ENCODE results near the gene EP400.

The EP400 gene

DNA sequence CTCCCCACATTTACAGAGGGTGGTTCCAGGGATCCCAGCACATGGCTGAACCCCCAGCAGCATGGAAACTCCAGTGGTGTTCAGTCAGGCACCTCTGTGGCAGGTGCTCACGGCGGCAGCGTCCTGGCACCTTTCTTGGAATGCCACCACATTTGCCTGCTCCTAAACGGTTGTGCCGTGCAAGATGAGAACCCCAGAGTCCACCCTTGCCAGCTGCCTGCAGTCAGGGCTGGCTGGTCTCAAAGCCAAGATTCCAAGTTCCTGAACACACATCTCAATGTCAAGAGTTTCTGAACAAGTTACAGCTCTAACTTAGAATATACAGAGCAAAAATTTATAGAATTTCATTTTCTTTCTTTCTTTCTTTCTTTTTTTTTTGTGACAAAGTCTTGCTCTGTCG lies 155.7 kb downstream of the EP400 start:
- H3K9ac ChIP-seq (ENCODE audit: low read length in 5 of 5): no peak overlapping the region
- H3K4me3 ChIP-seq (ENCODE audit: low read depth in 1 of 5, low read length in 5 of 5): no peak overlapping the region
- H3K9me3 ChIP-seq (ENCODE audit: control insufficient read depth in 5 of 5, low read length in 5 of 5): no peaks in the 10 kb centered on the region
- H3K27me3 ChIP-seq (ENCODE audit: control insufficient read depth in 5 of 5, insufficient read depth in 4 of 5, low read length in 5 of 5): no peaks in the 10 kb centered on the region
- H3K27ac ChIP-seq (ENCODE audit: low read depth, low read length): no peak overlapping the region
- H3K36me3 ChIP-seq (ENCODE audit: control insufficient read depth in 5 of 5, insufficient read depth in 5 of 5, low read length in 5 of 5): peaks cover 0 to 36% (median 27%) of the 10 kb centered on the region in 5 donors
- no peaks in the 10 kb centered on the region for H3K4me1 ChIP-seq (ENCODE audit: control insufficient read depth in 5 of 5, insufficient read depth in 5 of 5, low read length in 5 of 5)

DNA sequence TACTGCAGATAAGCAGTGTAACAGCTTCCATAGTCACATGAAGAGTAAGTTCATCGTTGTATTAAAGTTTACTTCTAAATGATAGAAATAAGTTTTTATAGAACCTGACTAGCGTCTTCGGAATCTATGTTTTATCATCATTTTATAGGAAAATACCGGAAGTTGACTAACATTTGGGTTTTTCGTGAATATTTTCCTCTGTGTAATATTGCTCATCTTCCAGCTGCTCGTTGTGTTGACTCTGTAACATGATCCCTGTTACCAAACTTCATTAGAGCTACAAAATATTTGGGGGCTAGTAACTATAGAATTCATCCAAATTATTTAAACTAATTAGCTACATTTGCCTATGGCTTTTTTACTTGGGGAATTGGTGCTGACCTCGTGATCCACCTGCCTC lies 157.2 kb downstream of the EP400 start:
- H3K27me3 ChIP-seq (ENCODE audit: control insufficient read depth in 5 of 5, insufficient read depth in 4 of 5, low read length in 5 of 5): no peaks in the 10 kb centered on the region
- peaks cover 0 to 43% (median 33%) of the 10 kb centered on the region in 5 donors for H3K36me3 ChIP-seq (ENCODE audit: control insufficient read depth in 5 of 5, insufficient read depth in 5 of 5, low read length in 5 of 5)

DNA sequence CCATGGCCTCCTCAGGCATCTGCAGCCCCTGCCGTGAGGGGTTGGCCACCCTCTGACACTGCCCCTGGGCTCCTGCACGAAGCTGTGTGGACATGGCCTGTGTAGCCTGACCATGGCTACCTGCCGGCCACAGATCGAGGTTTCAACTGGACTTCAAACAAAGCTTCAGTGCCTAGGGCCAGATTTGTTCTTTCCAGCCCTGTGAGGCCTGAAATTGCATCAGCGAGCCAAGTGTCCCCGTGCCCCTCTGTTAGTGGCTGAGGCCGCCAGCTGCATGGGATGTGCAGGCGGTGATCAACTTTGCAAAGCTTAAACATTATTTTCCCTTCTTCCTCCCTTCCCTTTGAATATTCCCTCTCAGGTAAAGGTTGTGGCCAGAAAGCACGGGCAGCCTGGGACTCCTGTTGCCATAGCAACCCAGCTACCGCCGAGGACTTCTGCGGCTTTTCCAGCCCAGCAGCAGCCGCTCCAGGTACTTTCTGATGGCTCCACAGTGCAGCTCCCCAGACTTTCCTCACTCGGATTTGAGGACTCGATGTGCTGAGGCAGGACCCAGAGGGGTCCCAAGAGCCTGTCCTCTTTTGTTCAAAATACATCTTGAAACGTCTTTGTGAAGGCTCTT lies 158.6 kb downstream of the EP400 start:
- Histone ChIP-seq H3K9me3 (ENCODE audit: control insufficient read depth in 5 of 5, low read length in 5 of 5) (no peaks in the 10 kb centered on the region), H3K27ac (ENCODE audit: low read depth, low read length) (no peak overlapping the region), H3K27me3 (ENCODE audit: control insufficient read depth in 5 of 5, insufficient read depth in 4 of 5, low read length in 5 of 5) (no peaks in the 10 kb centered on the region), H3K4me3 (ENCODE audit: low read depth in 1 of 5, low read length in 5 of 5) (no peak overlapping the region), H3K36me3 (ENCODE audit: control insufficient read depth in 5 of 5, insufficient read depth in 5 of 5, low read length in 5 of 5) (peaks cover 0 to 46% (median 37%) of the 10 kb centered on the region in 5 donors), H3K9ac (ENCODE audit: low read length in 5 of 5) (no peak overlapping the region), H3K4me1 (ENCODE audit: control insufficient read depth in 5 of 5, insufficient read depth in 5 of 5, low read length in 5 of 5) (no peaks in the 10 kb centered on the region)

More for the DNA sequence above, 157.2 kb downstream of the EP400 start:
- H3K9me3 ChIP-seq (ENCODE audit: control insufficient read depth in 5 of 5, low read length in 5 of 5): no peaks in the 10 kb centered on the region
- H3K9ac ChIP-seq (ENCODE audit: low read length in 5 of 5): no peak overlapping the region
- H3K27ac ChIP-seq (ENCODE audit: low read depth, low read length): no peak overlapping the region
- H3K4me3 ChIP-seq (ENCODE audit: low read depth in 1 of 5, low read length in 5 of 5): no peak overlapping the region
- no peaks in the 10 kb centered on the region for H3K4me1 ChIP-seq (ENCODE audit: control insufficient read depth in 5 of 5, insufficient read depth in 5 of 5, low read length in 5 of 5)

DNA sequence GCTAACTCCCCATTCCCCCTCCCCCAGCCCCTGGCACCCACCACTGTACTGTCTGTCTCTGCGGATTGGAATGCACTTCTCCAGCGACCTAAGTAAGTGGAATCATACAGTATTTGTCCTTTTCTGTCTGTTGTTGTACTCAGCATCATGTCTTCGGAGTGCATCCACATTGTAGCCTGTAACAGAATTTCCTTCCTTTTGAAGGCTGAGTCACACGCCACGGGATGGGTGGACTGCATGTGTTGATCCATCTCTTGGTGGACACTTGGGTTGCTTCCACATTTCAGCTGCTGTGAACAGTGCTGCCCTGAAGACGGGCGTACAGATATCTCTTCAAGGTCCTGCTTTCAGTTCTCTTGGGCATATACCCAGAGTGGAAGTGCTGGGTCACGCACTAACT lies 160.0 kb downstream of the EP400 start:
- no peak overlapping the region for H3K9ac ChIP-seq (ENCODE audit: low read length in 5 of 5)
- no peak overlapping the region for H3K4me3 ChIP-seq (ENCODE audit: low read depth in 1 of 5, low read length in 5 of 5)
- H3K4me1 ChIP-seq (ENCODE audit: control insufficient read depth in 5 of 5, insufficient read depth in 5 of 5, low read length in 5 of 5): no peaks in the 10 kb centered on the region
- no peak overlapping the region for H3K27ac ChIP-seq (ENCODE audit: low read depth, low read length)
- no peaks in the 10 kb centered on the region for H3K9me3 ChIP-seq (ENCODE audit: control insufficient read depth in 5 of 5, low read length in 5 of 5)
- H3K36me3 ChIP-seq (ENCODE audit: control insufficient read depth in 5 of 5, insufficient read depth in 5 of 5, low read length in 5 of 5): peaks cover 5 to 60% (median 46%) of the 10 kb centered on the region in 5 donors
- no peaks in the 10 kb centered on the region for H3K27me3 ChIP-seq (ENCODE audit: control insufficient read depth in 5 of 5, insufficient read depth in 4 of 5, low read length in 5 of 5)

DNA sequence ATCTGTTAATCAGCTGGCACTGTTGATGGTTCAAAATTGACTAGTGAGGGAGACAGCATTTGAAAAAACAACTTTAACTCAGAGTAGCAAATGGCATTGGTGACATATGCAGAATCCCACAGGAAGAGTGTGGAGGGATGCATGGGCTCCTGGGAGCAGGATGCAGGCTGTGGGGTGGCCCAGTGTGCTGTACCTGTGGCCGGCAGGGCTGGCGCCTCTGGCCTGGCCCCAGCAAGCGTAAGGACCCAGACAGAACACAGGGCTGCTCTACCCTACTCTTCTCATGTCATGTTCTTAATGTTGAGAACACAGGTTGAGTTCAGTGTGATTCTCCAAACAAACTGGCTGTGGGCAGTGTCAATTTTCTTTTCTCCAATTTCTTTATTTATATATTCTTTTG lies 160.9 kb downstream of the EP400 start:
- no peaks in the 10 kb centered on the region for H3K27me3 ChIP-seq (ENCODE audit: control insufficient read depth in 5 of 5, insufficient read depth in 4 of 5, low read length in 5 of 5)
- H3K27ac ChIP-seq (ENCODE audit: low read depth, low read length): no peak overlapping the region
- H3K4me3 ChIP-seq (ENCODE audit: low read depth in 1 of 5, low read length in 5 of 5): no peak overlapping the region
- no peaks in the 10 kb centered on the region for H3K9me3 ChIP-seq (ENCODE audit: control insufficient read depth in 5 of 5, low read length in 5 of 5)
- peaks cover 5 to 62% (median 48%) of the 10 kb centered on the region in 5 donors for H3K36me3 ChIP-seq (ENCODE audit: control insufficient read depth in 5 of 5, insufficient read depth in 5 of 5, low read length in 5 of 5)
- no peak overlapping the region for H3K9ac ChIP-seq (ENCODE audit: low read length in 5 of 5)
- H3K4me1 ChIP-seq (ENCODE audit: control insufficient read depth in 5 of 5, insufficient read depth in 5 of 5, low read length in 5 of 5): no peaks in the 10 kb centered on the region

DNA sequence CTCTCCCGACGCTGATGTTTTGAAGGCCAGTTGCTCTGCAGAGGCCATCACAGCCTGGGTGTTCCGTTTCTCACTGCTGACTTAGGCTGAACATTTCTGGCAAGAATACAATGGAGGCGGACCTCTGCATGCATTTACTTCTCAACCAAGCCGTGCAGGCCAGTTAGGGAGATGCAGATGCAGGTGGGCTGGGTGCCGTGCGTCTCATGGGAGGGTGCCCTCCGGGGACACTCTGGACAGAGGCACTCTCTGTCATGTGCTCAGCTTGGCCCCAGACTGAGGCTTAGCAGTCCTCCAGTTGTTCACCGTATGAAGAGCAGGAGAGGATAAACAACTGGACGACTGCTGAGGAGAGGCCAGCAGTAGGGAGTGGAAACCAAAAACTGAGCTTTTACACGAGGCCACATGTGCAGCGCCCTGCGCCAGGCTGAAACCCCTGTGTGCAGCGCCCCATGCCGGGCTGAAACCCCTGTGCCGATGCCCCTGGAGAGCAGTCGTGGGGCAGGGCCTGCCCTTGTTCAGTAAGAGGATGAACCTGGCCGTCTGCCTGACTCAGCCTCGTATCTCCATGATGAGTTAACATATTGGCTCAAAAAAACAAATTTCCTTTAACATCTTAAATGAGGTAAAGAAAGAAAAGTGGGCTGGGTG lies 162.0 kb downstream of the EP400 start:
- Histone ChIP-seq H3K36me3 (ENCODE audit: control insufficient read depth in 5 of 5, insufficient read depth in 5 of 5, low read length in 5 of 5) (peaks cover 5 to 73% (median 58%) of the 10 kb centered on the region in 5 donors), H3K27ac (ENCODE audit: low read depth, low read length) (no peak overlapping the region), H3K9ac (ENCODE audit: low read length in 5 of 5) (no peak overlapping the region), H3K9me3 (ENCODE audit: control insufficient read depth in 5 of 5, low read length in 5 of 5) (no peaks in the 10 kb centered on the region), H3K27me3 (ENCODE audit: control insufficient read depth in 5 of 5, insufficient read depth in 4 of 5, low read length in 5 of 5) (no peaks in the 10 kb centered on the region), H3K4me3 (ENCODE audit: low read depth in 1 of 5, low read length in 5 of 5) (no peak overlapping the region), H3K4me1 (ENCODE audit: control insufficient read depth in 5 of 5, insufficient read depth in 5 of 5, low read length in 5 of 5) (no peaks in the 10 kb centered on the region)

DNA sequence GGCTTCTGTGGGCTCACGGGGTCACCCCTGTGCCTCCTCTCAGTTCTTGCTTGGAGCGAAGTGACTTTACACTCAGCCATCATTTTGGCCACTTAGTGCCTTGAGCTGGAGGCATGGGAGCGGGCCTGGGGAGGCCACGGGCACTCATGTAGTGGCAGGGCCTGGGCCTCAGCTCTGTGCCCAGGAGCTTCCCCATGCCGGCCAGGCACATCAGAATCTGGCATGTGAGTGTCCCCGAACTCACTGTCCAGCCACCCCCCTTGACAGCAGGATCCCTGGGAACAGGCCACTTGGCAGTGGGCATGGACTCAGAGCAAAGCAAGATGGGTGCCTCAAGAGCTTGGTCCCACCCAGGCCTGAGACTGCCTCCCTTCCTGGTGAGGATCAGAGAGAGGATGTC lies 164.9 kb downstream of the EP400 start:
- H3K27ac ChIP-seq (ENCODE audit: low read depth, low read length): no peak overlapping the region
- peaks cover 5 to 86% (median 67%) of the 10 kb centered on the region in 5 donors for H3K36me3 ChIP-seq (ENCODE audit: control insufficient read depth in 5 of 5, insufficient read depth in 5 of 5, low read length in 5 of 5)
- H3K4me3 ChIP-seq (ENCODE audit: low read depth in 1 of 5, low read length in 5 of 5): no peak overlapping the region
- H3K9ac ChIP-seq (ENCODE audit: low read length in 5 of 5): no peak overlapping the region
- H3K4me1 ChIP-seq (ENCODE audit: control insufficient read depth in 5 of 5, insufficient read depth in 5 of 5, low read length in 5 of 5): no peaks in the 10 kb centered on the region
- no peaks in the 10 kb centered on the region for H3K27me3 ChIP-seq (ENCODE audit: control insufficient read depth in 5 of 5, insufficient read depth in 4 of 5, low read length in 5 of 5)
- H3K9me3 ChIP-seq (ENCODE audit: control insufficient read depth in 5 of 5, low read length in 5 of 5): no peaks in the 10 kb centered on the region

DNA sequence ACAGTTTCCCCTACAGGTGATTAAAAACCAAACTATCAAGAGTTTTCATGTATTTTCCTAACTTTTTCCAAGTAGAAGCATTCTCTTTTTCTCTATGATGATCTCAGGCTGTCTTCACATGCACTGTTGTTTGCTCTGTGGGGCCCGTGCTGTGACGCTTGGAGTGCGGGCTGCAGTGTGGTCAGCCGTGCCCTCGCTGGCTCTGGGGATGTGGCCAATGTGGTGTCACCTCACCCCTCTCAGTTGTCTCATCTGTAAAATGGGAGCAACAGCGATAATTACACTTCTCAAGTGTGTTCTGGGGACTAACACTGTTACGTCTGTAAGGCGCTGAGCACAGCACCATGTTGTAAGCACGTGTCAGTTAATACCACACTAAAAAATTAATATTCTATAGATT lies 165.8 kb downstream of the EP400 start:
- Histone ChIP-seq H3K27ac (ENCODE audit: low read depth, low read length) (no peak overlapping the region), H3K4me1 (ENCODE audit: control insufficient read depth in 5 of 5, insufficient read depth in 5 of 5, low read length in 5 of 5) (no peaks in the 10 kb centered on the region), H3K9me3 (ENCODE audit: control insufficient read depth in 5 of 5, low read length in 5 of 5) (no peaks in the 10 kb centered on the region), H3K9ac (ENCODE audit: low read length in 5 of 5) (no peak overlapping the region), H3K4me3 (ENCODE audit: low read depth in 1 of 5, low read length in 5 of 5) (no peak overlapping the region), H3K36me3 (ENCODE audit: control insufficient read depth in 5 of 5, insufficient read depth in 5 of 5, low read length in 5 of 5) (peaks cover 5 to 88% (median 64%) of the 10 kb centered on the region in 5 donors), H3K27me3 (ENCODE audit: control insufficient read depth in 5 of 5, insufficient read depth in 4 of 5, low read length in 5 of 5) (no peaks in the 10 kb centered on the region)

DNA sequence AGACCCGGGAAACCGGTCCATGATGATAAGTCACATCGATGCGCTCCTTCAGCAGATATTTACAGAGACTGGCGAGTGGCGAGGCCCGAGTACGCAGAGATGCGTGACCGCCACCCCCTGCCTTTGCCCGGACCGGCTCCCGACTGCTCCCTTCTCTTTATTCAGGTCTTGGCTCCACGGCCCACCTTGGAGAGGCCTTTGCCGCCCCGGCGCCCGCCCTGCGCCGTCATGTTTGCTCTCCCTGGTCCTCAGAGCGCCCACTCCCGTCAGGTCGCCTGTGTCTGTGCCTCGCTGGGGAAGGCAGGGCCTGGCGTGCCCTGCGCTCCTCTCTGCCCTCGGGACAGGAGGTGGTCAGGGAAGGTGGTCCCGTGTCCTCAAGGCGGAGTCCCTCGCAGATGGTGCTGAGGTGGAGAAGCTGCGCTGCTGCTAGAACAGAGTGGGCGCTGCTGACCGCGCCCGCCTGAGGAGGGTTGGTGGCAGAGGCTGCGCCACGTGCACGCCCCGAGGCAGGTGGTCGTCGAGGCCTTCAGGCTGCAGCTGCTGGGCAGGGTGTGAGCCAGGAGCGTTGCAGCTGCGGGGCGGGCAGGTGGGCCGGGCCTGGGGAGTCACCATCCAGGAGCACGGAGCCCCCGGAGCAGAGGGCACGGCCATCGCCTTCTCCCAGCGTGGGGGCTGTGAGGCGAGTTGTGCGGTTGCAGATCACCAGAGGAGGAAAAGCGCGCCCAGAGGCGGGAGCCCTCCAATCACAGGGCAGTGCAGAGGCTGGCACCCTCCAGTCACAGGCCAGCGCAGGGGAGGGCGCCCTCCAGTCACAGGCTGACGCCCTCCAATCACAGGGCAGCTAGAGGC lies 167.2 kb downstream of the EP400 start:
- Histone ChIP-seq H3K36me3 (ENCODE audit: control insufficient read depth in 5 of 5, insufficient read depth in 5 of 5, low read length in 5 of 5) (peaks cover 9 to 89% (median 69%) of the 10 kb centered on the region in 5 donors), H3K9ac (ENCODE audit: low read length in 5 of 5) (no peak overlapping the region), H3K27ac (ENCODE audit: low read depth, low read length) (no peak overlapping the region), H3K4me3 (ENCODE audit: low read depth in 1 of 5, low read length in 5 of 5) (no peak overlapping the region), H3K27me3 (ENCODE audit: control insufficient read depth in 5 of 5, insufficient read depth in 4 of 5, low read length in 5 of 5) (no peaks in the 10 kb centered on the region), H3K9me3 (ENCODE audit: control insufficient read depth in 5 of 5, low read length in 5 of 5) (no peaks in the 10 kb centered on the region), H3K4me1 (ENCODE audit: control insufficient read depth in 5 of 5, insufficient read depth in 5 of 5, low read length in 5 of 5) (no peaks in the 10 kb centered on the region)

DNA sequence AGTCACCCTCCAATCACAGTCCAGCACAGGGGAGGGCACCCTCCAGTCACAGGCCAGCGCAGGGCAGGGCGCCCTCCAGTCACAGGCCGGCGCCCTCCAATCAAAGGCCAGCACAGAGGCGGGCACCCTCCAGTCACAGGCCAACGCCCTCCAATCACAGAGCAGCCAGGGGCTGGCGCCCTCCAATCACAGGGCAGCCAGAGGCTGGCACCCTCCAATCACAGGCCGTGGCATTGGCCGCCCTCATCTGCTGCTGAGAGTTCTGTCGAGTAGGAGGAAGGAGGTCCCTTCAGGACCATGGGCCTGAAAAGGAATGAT lies 167.8 kb downstream of the EP400 start:
- Histone ChIP-seq H3K9me3 (ENCODE audit: control insufficient read depth in 5 of 5, low read length in 5 of 5) (no peaks in the 10 kb centered on the region), H3K9ac (ENCODE audit: low read length in 5 of 5) (no peak overlapping the region), H3K4me3 (ENCODE audit: low read depth in 1 of 5, low read length in 5 of 5) (no peak overlapping the region), H3K27ac (ENCODE audit: low read depth, low read length) (no peak overlapping the region), H3K4me1 (ENCODE audit: control insufficient read depth in 5 of 5, insufficient read depth in 5 of 5, low read length in 5 of 5) (no peaks in the 10 kb centered on the region), H3K36me3 (ENCODE audit: control insufficient read depth in 5 of 5, insufficient read depth in 5 of 5, low read length in 5 of 5) (peaks cover 9 to 92% (median 73%) of the 10 kb centered on the region in 5 donors), H3K27me3 (ENCODE audit: control insufficient read depth in 5 of 5, insufficient read depth in 4 of 5, low read length in 5 of 5) (no peaks in the 10 kb centered on the region)
